T-cell (primary cell): ENCODE measurements around the gene TCP1. TPM values are rescaled to one million over a fixed set of nuclear protein-coding genes. Genes with fewer than 3 reads are reported as not detected.

ENCODE experiments used
- ATAC-seq, 4 experiments: fragments of 200-7000 bp in 3 of 4; fragments of 150-1000 bp in 1 of 4; cut with Tn5 transposase; replicated peaks in 1 of 4; 1 replicate in 3 of 4; 2 replicates in 1 of 4; pipeline ENCODE4 v1.10.0; 2021; ENCODE audit warnings: moderate library complexity in 3 of 4, mild to moderate bottlenecking in 2 of 4, moderate number of reproducible peaks in 1 of 4
- CTCF ChIA-PET, 2 donors: fragments of 300-600 bp; sonication (Branson Sonifier 250); formaldehyde crosslinking; loops; one replicate each; lab custom pipeline; 2022; ENCODE audit warnings: antibody characterized with exemption in 2 of 2; lab: Charles Lee
- POLR2A ChIA-PET, 2 donors: fragments of 300-600 bp; sonication (Branson Sonifier 250); formaldehyde crosslinking; loops; one replicate each; lab custom pipeline; 2022; ENCODE audit warnings: antibody characterized with exemption in 2 of 2; lab: Charles Lee
- DNase-seq, 35 experiments: peaks; one replicate each; pipeline versions ENCODE4 v3.0.0 to v3.0.0-alpha.2; 2013 to 2023
- H3K27ac ChIP-seq: one replicate; pipeline ENCODE4 v1.5.1; 2013; ENCODE audit warnings: low read length
- H3K27me3 ChIP-seq, 2 experiments: replicated peaks in 1 of 2; 1 replicate in 1 of 2; 2 replicates in 1 of 2; pipeline versions ENCODE4 v1.6.1 to v1.7.0; 2013; ENCODE audit warnings: low read length in 1 of 2, mixed read lengths in 1 of 2; ENCODE audit not compliant: control insufficient read depth in 2 of 2, insufficient read depth in 2 of 2; ENCODE audit errors: extremely low read depth in 1 of 2
- H3K36me3 ChIP-seq, 2 donors: 1 replicate in 1 of 2; 2 replicates in 1 of 2; pipeline versions ENCODE4 v1.6.1 to v1.7.0; 2013; ENCODE audit warnings: low read length in 1 of 2; ENCODE audit not compliant: control insufficient read depth in 2 of 2, insufficient read depth in 1 of 2; ENCODE audit errors: extremely low read depth in 1 of 2
- H3K4me1 ChIP-seq, 2 experiments: 1 replicate in 1 of 2; 2 replicates in 1 of 2; pipeline versions ENCODE4 v1.6.1 to v1.7.0; 2013; ENCODE audit warnings: low read length in 2 of 2, mixed read lengths in 1 of 2; ENCODE audit not compliant: insufficient read depth in 2 of 2, control insufficient read depth in 1 of 2; ENCODE audit errors: extremely low read depth in 1 of 2
- H3K4me3 ChIP-seq, 2 donors: 1 replicate in 1 of 2; 2 replicates in 1 of 2; pipeline versions ENCODE4 v1.5.1 to v1.7.0; 2013; ENCODE audit warnings: mild to moderate bottlenecking in 2 of 2, low read length in 1 of 2, moderate library complexity in 1 of 2; ENCODE audit not compliant: control insufficient read depth in 1 of 2; ENCODE audit errors: extremely low read depth in 1 of 2
- H3K9me3 ChIP-seq: 2 replicates; pipeline ENCODE4 v1.7.0; 2013
- H3K27ac Mint-ChIP-seq, 2 donors: one replicate each; pipeline ENCODE4 v1.8.0; 2020 to 2021; ENCODE audit warnings: mild to moderate bottlenecking in 2 of 2, mixed read lengths in 2 of 2
- H3K27me3 Mint-ChIP-seq, 2 donors: one replicate each; pipeline ENCODE4 v1.8.0; 2021 to 2022; ENCODE audit warnings: mixed read lengths in 2 of 2
- H3K36me3 Mint-ChIP-seq: one replicate; pipeline ENCODE4 v1.8.0; 2021; ENCODE audit warnings: mixed read lengths
- H3K4me1 Mint-ChIP-seq, 3 donors: one replicate each; pipeline ENCODE4 v1.8.0; 2020 to 2022; ENCODE audit warnings: mixed read lengths in 3 of 3, mild to moderate bottlenecking in 1 of 3
- H3K4me3 Mint-ChIP-seq, 3 donors: one replicate each; pipeline ENCODE4 v1.8.0; 2020 to 2022; ENCODE audit warnings: mild to moderate bottlenecking in 3 of 3, mixed read lengths in 3 of 3, moderate library complexity in 3 of 3
- H3K9me3 Mint-ChIP-seq, 3 donors: one replicate each; pipeline ENCODE4 v1.8.0; 2020 to 2022; ENCODE audit warnings: mixed read lengths in 3 of 3
- WGBS: methylation state at CpG from one replicate; pipeline ENCODE4 v1.1.5; 2013; ENCODE audit warnings: missing lambda C conversion rate; ENCODE audit not compliant: insufficient coverage; 5-methylcytosine and 5-hydroxymethylcytosine counted together
- total RNA-seq, 35 experiments: library from RNA in 6 of 35; stranded (reverse) in 6 of 35; fragments of 120-200 nt in 1 of 35; gene quantifications; one replicate each; pipeline versions ENCODE4 v1.2.1 to v1.2.4 and lab custom pipeline; 2013 to 2026

TCP1 gene
- total RNA-seq, 5 donors from 2014 or later (not counting 1 experiment from before 2014, with no cell fraction given), result 129 to 188 (median 146) TPM

DNA sequence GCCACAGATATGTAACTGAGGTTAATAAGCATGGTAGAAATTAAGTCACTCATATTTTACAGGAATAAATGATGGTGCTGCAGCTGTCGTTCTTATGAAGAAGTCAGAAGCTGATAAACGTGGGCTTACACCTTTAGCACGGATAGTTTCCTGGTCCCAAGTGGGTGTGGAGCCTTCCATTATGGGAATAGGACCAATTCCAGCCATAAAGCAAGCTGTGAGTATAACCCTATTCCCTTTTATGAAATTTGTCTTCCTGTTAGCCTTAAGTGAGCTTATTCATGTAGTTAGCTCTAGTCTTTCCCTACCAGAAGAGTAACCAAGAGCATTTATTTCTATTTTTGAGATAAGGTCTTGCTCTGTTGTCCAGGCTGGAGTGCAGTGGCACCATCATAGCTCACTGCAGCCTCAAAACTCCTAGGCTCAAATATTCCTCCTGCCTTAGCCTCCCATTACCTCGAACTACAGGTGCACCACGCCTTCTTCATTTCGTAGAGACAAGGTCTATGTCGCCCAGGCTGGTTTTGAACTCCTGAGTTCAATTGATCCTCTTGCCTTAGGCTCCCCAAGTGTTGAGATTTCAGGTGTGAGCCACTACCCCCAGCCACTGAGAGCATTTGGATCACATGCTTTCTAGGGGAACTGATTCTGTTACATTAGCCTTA, 12.0 kb downstream of the TCP1 start:
- H3K4me3 ChIP-seq, result no peak overlapping the region
- DNase-seq (no peak), ATAC-seq (no peak)
- POLR2A ChIA-PET, result no interaction called here
- H3K9me3 Mint-ChIP-seq, result no peaks in the 10 kb centered on the region
- peaks cover 46% of the 10 kb centered on the region for H3K36me3 Mint-ChIP-seq
- peak overlapping the region in 1 of 2 donors; percentile 12 for H3K27ac Mint-ChIP-seq
- H3K9me3 ChIP-seq, result no peaks in the 10 kb centered on the region
- CTCF ChIA-PET, result interaction anchor here in 1 of 2 donors (0.9 kb wide), 1 partner anchor 10 kb away, joined by 3 read pairs; no protein-coding TSS in a partner anchor
- no peak overlapping the region for H3K27ac ChIP-seq
- H3K4me1 Mint-ChIP-seq, result peaks cover 9 to 14% (median 10%) of the 10 kb centered on the region in 3 donors
- H3K4me3 Mint-ChIP-seq, result no peak overlapping the region
- H3K4me1 ChIP-seq, result no peaks in the 10 kb centered on the region
- H3K36me3 ChIP-seq, result peaks cover 3 to 57% of the 10 kb centered on the region in 2 donors
- no peaks in the 10 kb centered on the region for H3K27me3 ChIP-seq
- 97% methylated on average over 4 of the region's 7 CpGs for WGBS
- no peaks in the 10 kb centered on the region for H3K27me3 Mint-ChIP-seq

- H3K27me3 Mint-ChIP-seq, result no peaks in the 10 kb centered on the region
- no CpG with 5 or more reads among the region's 1 CpG for WGBS
- CTCF ChIA-PET, result interaction anchor here (0.6 to 1.0 kb wide), 4 partner anchors 33 to 72 kb away, joined by 3 to 9 read pairs (median 3); no protein-coding TSS in a partner anchor
- no peak overlapping the region for H3K27ac Mint-ChIP-seq
- no peak for DNase-seq
- H3K9me3 Mint-ChIP-seq, result peaks cover 0 to 4% (median 0%) of the 10 kb centered on the region in 3 donors
- no peaks in the 10 kb centered on the region for H3K4me1 ChIP-seq
- POLR2A ChIA-PET, result interaction anchor here in 1 of 2 donors (1.1 kb wide), 1 partner anchor 983 kb away, joined by 4 read pairs; no protein-coding TSS in a partner anchor
- H3K4me3 ChIP-seq, result no peak overlapping the region
- H3K36me3 Mint-ChIP-seq, result peaks cover 51% of the 10 kb centered on the region
- no peaks in the 10 kb centered on the region for H3K27me3 ChIP-seq
- H3K4me1 Mint-ChIP-seq, result no peaks in the 10 kb centered on the region
- ATAC-seq, result no peak
- peaks cover 0 to 46% of the 10 kb centered on the region in 2 donors for H3K36me3 ChIP-seq
- H3K9me3 ChIP-seq, result no peaks in the 10 kb centered on the region
- H3K27ac ChIP-seq, result no peak overlapping the region
- no peak overlapping the region for H3K4me3 Mint-ChIP-seq
Measured at GRCh38 chr6:159772196-159772595, 17.2 kb downstream of the TCP1 start.

DNA sequence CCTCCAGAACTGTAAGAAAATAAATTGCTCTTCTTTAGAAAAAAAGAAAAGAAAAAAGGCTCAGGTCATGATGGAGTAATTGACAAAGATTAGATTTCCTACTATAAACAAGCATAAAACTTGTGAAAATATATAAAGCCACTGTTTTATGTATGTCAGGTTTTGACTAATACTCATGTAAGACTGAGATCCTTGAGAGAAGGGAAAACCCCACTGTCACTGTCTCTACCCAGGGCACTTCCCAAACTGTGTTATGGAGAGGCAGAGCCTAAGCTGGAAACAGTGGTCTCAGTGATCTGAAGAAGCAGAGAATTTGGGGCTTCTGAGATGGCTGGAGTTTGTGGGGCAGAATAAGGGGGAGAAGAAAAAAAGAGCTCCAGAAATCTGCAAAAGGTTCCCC, 19.9 kb downstream of the TCP1 start:
- H3K27ac ChIP-seq, result no peak overlapping the region
- no peaks in the 10 kb centered on the region for H3K9me3 ChIP-seq
- H3K4me1 ChIP-seq, result no peaks in the 10 kb centered on the region
- ChIA-PET CTCF (no interaction called here), POLR2A (interaction anchor here (0.6 to 0.9 kb wide), 3 partner anchors 11 to 21 kb away, joined by 3 to 4 read pairs (median 4); no protein-coding TSS in a partner anchor)
- Mint-ChIP-seq H3K4me1 (peaks cover 0 to 6% (median 4%) of the 10 kb centered on the region in 3 donors), H3K27ac (no peak overlapping the region), H3K4me3 (no peak overlapping the region), H3K27me3 (no peaks in the 10 kb centered on the region), H3K9me3 (peaks cover 0 to 4% (median 0%) of the 10 kb centered on the region in 3 donors), H3K36me3 (peaks cover 54% of the 10 kb centered on the region)
- H3K4me3 ChIP-seq, result no peak overlapping the region
- H3K36me3 ChIP-seq, result peaks cover 3 to 58% of the 10 kb centered on the region in 2 donors
- no peak for ATAC-seq
- H3K27me3 ChIP-seq, result no peaks in the 10 kb centered on the region
- DNase-seq, result no peak

- Mint-ChIP-seq H3K4me3 (no peak overlapping the region), H3K27me3 (no peaks in the 10 kb centered on the region), H3K27ac (no peak overlapping the region), H3K36me3 (peaks cover 52% of the 10 kb centered on the region), H3K4me1 (peaks cover 11 to 15% (median 13%) of the 10 kb centered on the region in 3 donors), H3K9me3 (peaks cover 0 to 4% (median 0%) of the 10 kb centered on the region in 3 donors)
- no peak overlapping the region for H3K27ac ChIP-seq
- peaks cover 3 to 62% of the 10 kb centered on the region in 2 donors for H3K36me3 ChIP-seq
- peaks cover 6 to 9% of the 10 kb centered on the region in 2 experiments for H3K4me1 ChIP-seq
- ATAC-seq (no peak), DNase-seq (no peak)
- H3K4me3 ChIP-seq, result no peak overlapping the region
- CTCF ChIA-PET, result interaction anchor here in 1 of 2 donors (1.0 kb wide), 1 partner anchor 25 kb away, joined by 3 read pairs; no protein-coding TSS in a partner anchor
- H3K27me3 ChIP-seq, result no peaks in the 10 kb centered on the region
- no peaks in the 10 kb centered on the region for H3K9me3 ChIP-seq
- POLR2A ChIA-PET, result interaction anchor here in 1 of 2 donors (1.3 kb wide), 1 partner anchor 23 kb away, joined by 3 read pairs; the partner anchor contains the start of gene MRPL18
Measured at GRCh38 chr6:159766906-159767305, 22.5 kb downstream of the TCP1 start.

DNA sequence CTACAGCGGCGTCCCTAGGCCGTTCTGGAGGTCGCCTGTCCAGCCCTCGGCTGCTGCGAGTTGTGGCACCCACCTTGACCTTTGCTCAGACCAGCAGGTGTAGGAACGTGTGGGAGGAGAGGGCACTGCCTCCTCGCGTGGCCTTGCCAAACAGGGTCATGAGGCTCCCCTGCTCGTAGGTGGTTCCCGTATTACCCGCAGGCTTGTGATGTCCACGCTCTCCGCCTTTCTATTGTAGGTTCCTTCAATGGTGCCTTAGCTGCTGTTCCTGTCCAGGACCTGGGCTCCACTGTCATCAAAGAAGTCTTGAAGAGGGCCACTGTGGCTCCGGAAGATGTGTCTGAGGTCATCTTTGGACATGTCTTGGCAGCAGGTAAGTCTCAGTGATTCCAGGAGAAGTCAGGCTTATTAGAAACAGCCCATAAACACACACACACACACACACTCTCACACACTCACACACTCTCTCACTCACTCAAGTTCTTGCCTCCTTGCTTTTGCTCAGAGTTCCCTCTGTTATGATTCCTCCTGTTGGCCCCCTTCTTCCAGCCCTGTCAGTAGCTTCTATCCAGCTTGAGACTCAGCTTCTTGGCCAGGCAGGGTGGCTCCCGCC, 26.6 kb downstream of the TCP1 start:
- Mint-ChIP-seq H3K27me3 (no peaks in the 10 kb centered on the region), H3K9me3 (no peaks in the 10 kb centered on the region), H3K4me3 (peak overlapping the region; percentile 91 to 94 (median 94)), H3K4me1 (peaks cover 23 to 31% (median 29%) of the 10 kb centered on the region in 3 donors), H3K27ac (peak overlapping the region; percentile 96 to 97), H3K36me3 (peaks cover 25% of the 10 kb centered on the region)
- peak overlapping the region; percentile 79 to 97 for H3K4me3 ChIP-seq
- DNase-seq, result peak in 28 of 35 experiments; percentile 7 to 65 (median 22)
- WGBS, result 6% methylated on average over 11 of the region's 16 CpGs
- H3K27ac ChIP-seq, result peak overlapping the region; percentile 98
- peaks cover 10 to 16% of the 10 kb centered on the region in 2 experiments for H3K4me1 ChIP-seq
- ChIA-PET CTCF (interaction anchor here (0.7 to 0.9 kb wide), 2 partner anchors 30 to 90 kb away, joined by 3 to 5 read pairs; no protein-coding TSS in a partner anchor), POLR2A (interaction anchor here in 1 of 2 donors (0.6 to 0.8 kb wide), 3 partner anchors 28 to 44 kb away, joined by 3 to 10 read pairs (median 3); no protein-coding TSS in a partner anchor)
- H3K36me3 ChIP-seq, result peaks cover 3 to 42% of the 10 kb centered on the region in 2 donors
- no peaks in the 10 kb centered on the region for H3K27me3 ChIP-seq
- no peaks in the 10 kb centered on the region for H3K9me3 ChIP-seq
- no peak for ATAC-seq
